ENCODE data around the gene TOGARAM1. TPM values are rescaled to one million over a fixed set of nuclear protein-coding genes. Genes with fewer than 3 reads are reported as not detected.

The TOGARAM1 gene
- total RNA-seq, 4 donors from 2014 or later: 6.3 to 19.1 (median 9.7) TPM

DNA sequence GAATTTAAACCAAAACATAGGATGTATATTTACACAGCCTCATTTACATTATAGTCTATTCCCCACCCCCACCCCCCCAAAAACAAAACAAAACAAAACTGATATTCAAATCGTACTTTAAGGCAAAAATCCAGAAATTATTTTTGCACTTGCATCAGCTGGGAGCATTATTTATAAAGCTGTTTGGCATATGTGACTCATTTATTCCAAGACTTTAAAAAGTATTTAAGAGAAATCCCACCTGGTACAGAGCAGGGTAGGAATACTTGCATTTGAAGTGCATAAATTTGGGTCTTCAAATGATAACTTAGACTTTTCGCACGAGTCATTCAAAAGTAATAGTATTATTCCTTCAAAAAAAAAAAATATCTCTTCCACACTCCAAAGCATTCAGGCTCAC is 1.3 kb upstream of the TOGARAM1 start:
- TF ChIP-seq, protein P1, sequence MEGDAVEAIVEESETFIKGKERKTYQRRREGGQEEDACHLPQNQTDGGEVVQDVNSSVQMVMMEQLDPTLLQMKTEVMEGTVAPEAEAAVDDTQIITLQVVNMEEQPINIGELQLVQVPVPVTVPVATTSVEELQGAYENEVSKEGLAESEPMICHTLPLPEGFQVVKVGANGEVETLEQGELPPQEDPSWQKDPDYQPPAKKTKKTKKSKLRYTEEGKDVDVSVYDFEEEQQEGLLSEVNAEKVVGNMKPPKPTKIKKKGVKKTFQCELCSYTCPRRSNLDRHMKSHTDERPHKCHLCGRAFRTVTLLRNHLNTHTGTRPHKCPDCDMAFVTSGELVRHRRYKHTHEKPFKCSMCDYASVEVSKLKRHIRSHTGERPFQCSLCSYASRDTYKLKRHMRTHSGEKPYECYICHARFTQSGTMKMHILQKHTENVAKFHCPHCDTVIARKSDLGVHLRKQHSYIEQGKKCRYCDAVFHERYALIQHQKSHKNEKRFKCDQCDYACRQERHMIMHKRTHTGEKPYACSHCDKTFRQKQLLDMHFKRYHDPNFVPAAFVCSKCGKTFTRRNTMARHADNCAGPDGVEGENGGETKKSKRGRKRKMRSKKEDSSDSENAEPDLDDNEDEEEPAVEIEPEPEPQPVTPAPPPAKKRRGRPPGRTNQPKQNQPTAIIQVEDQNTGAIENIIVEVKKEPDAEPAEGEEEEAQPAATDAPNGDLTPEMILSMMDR (IDR thresholded peaks at IDR 0.05 in 4 of 5, conservative IDR thresholded peaks at IDR 0.05 in 1 of 5): no peak
- TF ChIP-seq POLR2A (IDR thresholded peaks at IDR 0.05): no peak
- H3K4me1 ChIP-seq: peaks cover 59 to 68% of the 10 kb centered on the region in 2 donors
- no peaks in the 10 kb centered on the region for H3K27me3 ChIP-seq
- peak overlapping the region; percentile 88 to 95 (median 91) for H3K27ac ChIP-seq
- no peaks in the 10 kb centered on the region for H3K9me3 ChIP-seq
- ATAC-seq (no peak), DNase-seq (no peak)
- H3K4me3 ChIP-seq: peak overlapping the region; percentile 75 to 92 (median 90)
- no peaks in the 10 kb centered on the region for H3K36me3 ChIP-seq
- in situ Hi-C loops (cut with MboI; ENCODE audit: low sequenced_read_pairs in 4 of 4) (loop anchor here (5.0 to 25.0 kb wide), 5 partner anchors 63 to 177 kb away; partner anchors contain the start of genes FKBP3 (in 4 of the 4) and FANCM (in 3 of the 4)), intact Hi-C loops (cut with DNase I; ENCODE audit: low total_unique reads) (loop anchor here (1.0 to 5.0 kb wide), 2 partner anchors 63 to 307 kb away; a partner anchor contains a TSS)

DNA sequence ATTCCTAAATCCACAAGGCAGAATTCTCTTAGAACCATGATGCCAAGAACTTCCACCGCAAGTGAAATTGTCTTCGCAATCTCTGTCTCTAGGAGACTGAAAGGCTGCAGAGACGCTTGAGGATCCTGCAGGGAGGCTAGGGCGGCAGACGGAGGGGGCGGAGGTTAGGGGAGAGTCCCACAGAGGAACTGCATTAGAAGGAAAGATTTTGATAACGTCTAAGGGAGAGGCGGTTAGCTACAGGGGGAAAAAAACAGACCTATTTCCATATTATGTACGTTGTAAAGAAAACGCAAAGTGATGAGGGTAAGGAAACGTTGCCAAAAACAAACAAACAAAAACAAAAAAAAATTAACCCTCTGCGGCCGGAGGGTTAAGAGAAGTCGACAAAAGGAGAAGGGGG is 838 bp upstream of the TOGARAM1 start:
- TF ChIP-seq POLR2A (IDR thresholded peaks at IDR 0.05): no peak
- TF ChIP-seq, protein P1 (IDR thresholded peaks at IDR 0.05 in 4 of 5, conservative IDR thresholded peaks at IDR 0.05 in 1 of 5): no peak
- H3K27me3 ChIP-seq: no peaks in the 10 kb centered on the region
- peak overlapping the region; percentile 88 to 95 (median 91) for H3K27ac ChIP-seq
- in situ Hi-C loops (cut with MboI; ENCODE audit: low sequenced_read_pairs in 4 of 4) (loop anchor here (5.0 to 25.0 kb wide), 5 partner anchors 64 to 176 kb away; partner anchors contain the start of genes FKBP3 (in 4 of the 4) and FANCM (in 3 of the 4)), intact Hi-C loops (cut with DNase I; ENCODE audit: low total_unique reads) (loop anchor here (1.0 to 5.0 kb wide), 2 partner anchors 64 to 306 kb away; a partner anchor contains a TSS)
- DNase-seq: peak; percentile 37 to 42
- no peaks in the 10 kb centered on the region for H3K9me3 ChIP-seq
- peak overlapping the region; percentile 75 to 92 (median 90) for H3K4me3 ChIP-seq
- no peaks in the 10 kb centered on the region for H3K36me3 ChIP-seq
- ATAC-seq: peak; percentile 25 to 35
- H3K4me1 ChIP-seq: peaks cover 64 to 73% of the 10 kb centered on the region in 2 donors

DNA sequence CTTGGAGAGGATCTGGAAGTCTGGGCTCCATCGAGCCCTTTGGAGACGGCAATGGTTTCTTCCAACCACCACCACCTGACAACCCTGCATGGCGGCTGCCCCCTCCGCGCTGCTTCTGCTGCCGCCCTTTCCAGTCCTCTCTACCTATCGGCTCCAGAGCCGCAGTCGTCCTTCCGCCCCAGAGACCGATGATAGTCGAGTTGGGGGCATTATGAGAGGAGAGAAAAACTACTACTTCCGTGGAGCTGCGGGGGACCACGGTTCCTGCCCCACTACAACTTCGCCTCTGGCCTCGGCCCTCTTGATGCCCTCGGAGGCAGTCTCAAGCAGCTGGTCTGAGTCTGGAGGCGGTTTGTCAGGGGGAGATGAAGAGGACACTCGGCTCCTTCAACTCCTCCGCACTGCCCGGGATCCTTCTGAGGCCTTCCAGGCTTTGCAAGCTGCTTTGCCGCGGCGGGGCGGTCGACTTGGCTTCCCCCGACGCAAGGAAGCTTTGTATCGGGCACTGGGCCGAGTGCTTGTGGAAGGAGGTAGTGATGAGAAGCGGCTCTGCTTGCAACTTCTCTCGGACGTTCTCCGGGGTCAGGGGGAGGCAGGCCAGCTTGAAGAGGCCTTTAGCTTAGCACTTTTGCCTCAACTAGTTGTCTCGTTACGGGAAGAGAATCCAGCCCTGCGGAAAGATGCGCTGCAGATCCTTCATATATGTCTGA is 499 bp downstream of the TOGARAM1 start:
- no peaks in the 10 kb centered on the region for H3K9me3 ChIP-seq
- peak overlapping the region; percentile 86 to 95 (median 89) for H3K27ac ChIP-seq
- intact Hi-C loops (cut with DNase I; ENCODE audit: low total_unique reads): loop anchor here (1.0 to 5.0 kb wide), 4 partner anchors 14 to 305 kb away; partner anchors contain the start of genes FKBP3 and PRPF39
- peak overlapping the region; percentile 82 to 92 (median 90) for H3K4me3 ChIP-seq
- DNase-seq (peak; percentile 32 to 64), ATAC-seq (peak; percentile 57 to 58)
- no peaks in the 10 kb centered on the region for H3K36me3 ChIP-seq
- H3K27me3 ChIP-seq: no peaks in the 10 kb centered on the region
- TF ChIP-seq POLR2A (IDR thresholded peaks at IDR 0.05): no peak
- TF ChIP-seq, protein P1 (IDR thresholded peaks at IDR 0.05 in 4 of 5, conservative IDR thresholded peaks at IDR 0.05 in 1 of 5): no peak
- peaks cover 73 to 79% of the 10 kb centered on the region in 2 donors for H3K4me1 ChIP-seq
- in situ Hi-C loops (cut with MboI; ENCODE audit: low sequenced_read_pairs in 4 of 4): loop anchor here (5.0 to 25.0 kb wide), 5 partner anchors 65 to 175 kb away; partner anchors contain the start of genes FKBP3 (in 4 of the 4) and FANCM (in 3 of the 4)

DNA sequence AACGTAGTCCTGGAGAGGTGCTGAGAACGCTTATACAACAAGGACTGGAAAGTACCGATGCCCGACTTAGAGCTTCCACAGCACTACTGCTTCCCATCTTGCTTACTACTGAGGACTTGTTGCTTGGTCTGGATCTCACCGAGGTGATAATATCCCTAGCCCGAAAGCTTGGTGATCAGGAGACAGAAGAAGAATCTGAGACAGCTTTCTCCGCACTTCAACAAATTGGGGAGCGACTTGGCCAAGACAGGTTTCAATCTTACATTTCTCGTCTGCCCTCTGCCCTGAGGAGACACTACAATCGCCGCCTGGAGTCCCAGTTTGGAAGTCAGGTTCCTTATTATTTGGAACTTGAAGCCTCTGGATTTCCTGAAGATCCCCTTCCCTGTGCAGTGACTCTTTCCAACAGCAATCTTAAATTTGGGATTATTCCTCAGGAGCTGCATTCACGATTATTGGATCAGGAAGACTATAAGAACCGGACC is 1.1 kb downstream of the TOGARAM1 start:
- in situ Hi-C loops (cut with MboI; ENCODE audit: low sequenced_read_pairs in 4 of 4): loop anchor here (5.0 to 25.0 kb wide), 5 partner anchors 66 to 174 kb away; partner anchors contain the start of genes FKBP3 (in 4 of the 4) and FANCM (in 3 of the 4)
- H3K27ac ChIP-seq: peak overlapping the region; percentile 86 to 95 (median 89)
- peaks cover 74 to 79% of the 10 kb centered on the region in 2 donors for H3K4me1 ChIP-seq
- no peaks in the 10 kb centered on the region for H3K9me3 ChIP-seq
- DNase-seq: no peak
- intact Hi-C loops (cut with DNase I; ENCODE audit: low total_unique reads): loop anchor here (2.0 to 5.0 kb wide), 2 partner anchors 14 to 304 kb away; no protein-coding TSS in a partner anchor
- no peaks in the 10 kb centered on the region for H3K27me3 ChIP-seq
- no peak for ATAC-seq
- H3K36me3 ChIP-seq: no peaks in the 10 kb centered on the region
- peak overlapping the region; percentile 82 to 92 (median 90) for H3K4me3 ChIP-seq
- TF ChIP-seq POLR2A (IDR thresholded peaks at IDR 0.05): no peak
- TF ChIP-seq, protein P1 (IDR thresholded peaks at IDR 0.05 in 4 of 5, conservative IDR thresholded peaks at IDR 0.05 in 1 of 5): no peak

All from gastrocnemius medialis (tissue), 4 donors.